CD4-positive, alpha-beta T cell treated with Interleukin-15 for 4 hours (primary cell): ENCODE measurements around the gene SCN2B.
"Not testable (repeated sequence)": the region's sequence is repeated elsewhere in the genome, so short reads cannot be mapped to it uniquely, and the experiment has no call there.

ENCODE experiments used
- DNase-seq: peaks from one replicate; pipeline ENCODE4 v3.0.0-alpha.2; 2020; ENCODE audit warnings: low spot score

Gene SCN2B

DNA sequence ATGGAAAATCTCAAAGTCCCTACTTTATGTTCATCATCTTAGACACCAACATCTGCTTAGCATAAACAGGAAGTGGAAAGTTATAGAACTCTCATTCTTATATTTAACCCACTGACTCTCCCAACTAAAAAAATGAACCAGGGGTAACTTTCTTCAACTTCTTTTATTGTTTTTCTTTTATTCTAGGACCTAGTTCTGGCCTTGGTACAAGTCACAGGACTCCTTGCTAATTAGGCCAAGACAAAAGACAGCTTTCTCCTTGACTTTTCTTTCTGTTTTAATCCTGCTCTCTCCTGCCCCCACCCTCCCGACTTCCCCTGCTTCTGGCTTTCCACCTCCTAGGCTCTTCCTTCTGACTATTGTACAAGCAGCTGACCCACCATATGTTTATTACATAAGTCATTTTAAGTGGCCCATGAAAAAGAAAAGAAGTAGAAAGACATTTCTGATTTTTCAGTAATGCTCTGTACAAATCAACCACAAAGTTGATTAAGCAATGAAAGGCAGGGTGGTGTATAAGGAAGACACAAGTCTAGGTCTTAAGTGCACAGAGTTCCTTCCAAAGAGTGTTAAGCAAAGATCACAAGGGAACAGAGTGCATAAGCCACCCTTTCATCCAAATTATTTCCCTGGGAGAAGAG lies 30.1 kb upstream of the SCN2B start:
- no peak for DNase-seq

DNA sequence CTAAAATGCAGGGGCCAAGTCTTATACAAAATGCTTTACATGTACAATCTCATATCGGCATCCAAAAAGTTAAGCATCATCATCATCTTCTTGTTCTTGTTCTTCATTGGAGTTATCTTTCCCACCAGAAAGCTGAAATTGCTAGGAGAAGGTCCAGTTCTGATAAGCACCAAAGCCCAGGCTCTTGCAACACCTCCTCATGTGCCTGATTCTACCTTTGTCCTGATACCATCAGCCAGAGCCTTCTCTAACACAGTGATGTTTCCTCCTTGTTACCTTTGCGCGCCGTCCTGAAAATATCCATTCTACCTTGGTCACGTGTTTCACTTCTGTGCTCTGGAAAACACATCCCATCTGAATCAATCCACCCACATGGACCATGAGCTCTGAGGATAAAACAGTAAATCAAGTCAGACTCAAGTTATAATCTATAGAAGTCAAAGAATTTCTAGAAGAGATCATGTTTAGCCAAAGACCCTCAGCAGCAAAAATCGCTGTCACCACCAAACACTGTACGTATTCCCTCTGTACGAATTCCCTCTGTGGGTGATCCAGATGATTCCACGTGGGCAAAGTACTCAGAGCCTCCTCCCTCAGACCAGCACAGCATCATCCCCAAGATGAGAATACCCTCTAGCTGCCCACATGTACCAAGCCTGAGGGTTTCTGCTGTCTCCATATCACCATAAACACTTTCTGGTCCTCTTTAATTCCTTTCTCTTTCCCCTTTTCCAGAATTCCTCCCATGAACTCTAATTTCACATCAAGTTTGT lies 29.4 kb upstream of the SCN2B start:
- no peak for DNase-seq

DNA sequence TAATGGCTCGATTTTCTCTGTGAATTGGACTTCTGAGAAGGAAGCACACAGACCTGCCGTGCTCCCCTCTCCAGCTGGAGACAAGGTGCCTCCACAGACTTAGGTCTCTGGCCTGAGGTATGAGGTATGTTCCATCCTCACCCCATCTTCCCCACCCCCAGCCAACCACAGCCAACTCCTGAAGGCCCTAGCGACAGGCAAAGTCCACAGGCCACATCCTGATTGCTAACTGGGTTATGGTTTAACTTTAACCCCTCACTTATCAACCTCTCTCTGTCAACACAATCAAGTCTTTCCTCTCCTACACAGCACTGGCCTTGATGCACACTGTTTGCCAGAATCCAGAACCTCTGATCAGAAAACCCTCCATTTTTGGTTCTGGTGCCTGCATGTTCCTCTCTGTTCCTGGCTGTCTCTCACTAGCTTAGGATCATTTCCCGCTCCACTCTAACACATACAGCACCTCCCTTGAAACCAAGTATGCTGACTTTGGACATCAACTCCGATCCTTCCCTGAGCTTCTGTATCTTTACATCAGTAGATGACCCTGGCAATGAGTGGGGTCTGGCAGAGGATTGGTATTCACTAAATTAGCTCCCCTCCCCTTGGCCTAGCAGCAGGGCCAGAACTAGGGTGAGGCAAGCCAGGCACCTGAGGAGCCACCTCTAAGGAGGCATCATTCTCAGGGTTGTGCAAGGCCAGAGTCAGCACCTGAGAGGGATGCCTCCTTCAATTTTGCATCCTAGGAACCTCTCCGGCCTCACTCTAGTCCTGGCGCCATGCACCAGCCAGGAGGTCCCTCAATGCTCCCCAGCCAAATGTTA lies 26.4 kb upstream of the SCN2B start:
- DNase-seq: peak; percentile 57

GRCh38 chr11:118201966-118202365 lies 25.5 kb upstream of the SCN2B start:
- DNase-seq: no peak

GRCh38 chr11:118200901-118201680 lies 24.7 kb upstream of the SCN2B start:
- DNase-seq: peak; percentile 54

- no peak for DNase-seq
Measured at GRCh38 chr11:118200497-118200896, 24.1 kb upstream of the SCN2B start.

- DNase-seq: no peak
Measured at GRCh38 chr11:118199135-118199534, 22.7 kb upstream of the SCN2B start.

DNA sequence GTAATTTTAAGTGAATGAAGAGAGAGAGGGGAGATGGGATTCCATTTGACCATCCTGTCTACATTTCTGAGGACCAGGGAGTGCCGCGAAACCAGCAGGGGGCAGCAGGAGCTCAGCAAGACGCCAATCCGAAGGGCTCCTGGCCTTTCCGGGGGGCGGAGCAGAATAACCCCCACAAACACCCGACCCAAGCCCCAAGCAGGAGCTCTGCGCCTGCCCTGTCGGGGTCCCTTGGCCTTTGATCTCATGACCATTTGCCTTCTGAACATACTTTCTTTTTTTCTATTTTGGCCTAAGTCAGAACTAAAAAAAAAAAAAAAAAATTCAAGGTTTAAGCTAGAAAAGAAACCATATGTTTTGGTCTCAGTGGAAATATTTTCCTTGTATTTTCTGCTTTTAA lies 21.9 kb upstream of the SCN2B start:
- peak; percentile 80 for DNase-seq

GRCh38 chr11:118194835-118195627 lies 18.6 kb upstream of the SCN2B start:
- no peak for DNase-seq

DNA sequence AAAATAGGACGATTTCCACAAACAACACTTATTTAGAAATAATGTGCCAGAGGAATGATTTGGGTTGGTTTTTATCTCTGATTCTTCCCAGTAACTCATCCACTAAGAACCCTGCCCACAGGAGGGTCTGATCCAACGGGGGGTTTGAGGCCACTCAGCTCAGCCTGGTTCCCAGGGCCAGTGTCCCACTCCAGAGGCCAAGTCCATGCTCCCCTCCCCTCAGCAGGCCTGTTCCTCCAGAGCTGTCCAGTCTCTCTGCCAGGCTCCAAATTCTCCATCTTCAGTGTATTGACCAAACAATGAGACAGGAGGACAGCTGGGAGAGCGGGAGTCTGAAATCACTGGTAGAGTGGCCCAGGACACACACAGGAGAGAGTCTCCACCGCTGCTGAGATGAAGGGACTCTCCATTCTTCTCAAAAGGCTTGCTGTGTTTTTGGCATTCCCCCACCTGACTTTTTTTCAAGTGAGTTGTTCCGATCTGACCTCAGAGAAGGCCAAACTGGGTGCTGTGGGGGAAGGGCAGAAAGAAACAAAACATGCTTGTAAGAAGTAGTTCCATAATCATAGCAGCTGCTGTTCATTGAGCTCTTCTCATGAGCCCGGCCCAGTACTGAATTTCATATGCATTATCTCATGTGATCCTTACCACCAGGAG lies 17.6 kb upstream of the SCN2B start:
- no peak for DNase-seq

GRCh38 chr11:118192817-118193216 lies 16.4 kb upstream of the SCN2B start:
- not testable (repeated sequence) for DNase-seq

- not testable (repeated sequence) for DNase-seq
Measured at GRCh38 chr11:118190942-118191506, 14.6 kb upstream of the SCN2B start.

DNA sequence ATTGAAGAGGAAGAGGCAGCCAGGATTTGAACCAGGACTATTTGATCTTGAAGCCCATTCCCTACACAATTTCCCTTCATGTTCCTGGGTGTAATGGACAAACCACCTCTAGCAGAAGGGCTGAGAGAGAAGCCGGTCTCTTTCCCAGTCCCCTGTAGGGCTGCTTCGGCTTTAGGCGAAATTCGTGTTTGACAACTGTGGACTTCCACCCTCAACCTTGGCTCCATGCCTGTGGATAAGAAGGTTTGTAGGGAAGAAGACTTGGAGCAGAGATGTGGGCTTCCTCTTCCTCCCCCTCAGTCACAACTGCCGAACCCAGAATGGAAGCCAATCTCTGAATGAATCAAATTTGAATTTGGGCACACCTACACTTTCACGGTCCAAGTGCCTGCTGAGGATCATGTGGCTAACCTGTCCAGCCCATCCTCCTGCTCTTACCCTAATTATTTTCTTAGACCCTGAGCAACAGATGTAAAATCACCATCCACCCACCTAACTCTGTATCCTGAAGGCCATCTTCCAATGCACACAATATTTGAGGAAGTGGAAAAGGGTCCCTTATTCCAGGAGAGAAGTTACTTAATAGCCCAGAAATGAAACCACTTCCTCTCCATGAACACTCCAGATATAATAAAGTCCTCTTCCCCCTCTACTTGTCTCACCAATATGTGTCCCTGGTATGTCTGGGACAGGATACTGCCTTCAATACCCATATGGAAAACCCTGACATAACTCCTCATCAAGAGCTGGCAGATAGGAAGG lies 10.1 kb upstream of the SCN2B start:
- DNase-seq: no peak

- DNase-seq: no peak
Measured at GRCh38 chr11:118184784-118185579, 8.5 kb upstream of the SCN2B start.

- DNase-seq: not testable (repeated sequence)
Measured at GRCh38 chr11:118183691-118184090, 7.3 kb upstream of the SCN2B start.

GRCh38 chr11:118180300-118180703 lies 3.9 kb upstream of the SCN2B start:
- no peak for DNase-seq

GRCh38 chr11:118176778-118177134 lies 317 bp upstream of the SCN2B start:
- no peak for DNase-seq

- DNase-seq: no peak
Measured at GRCh38 chr11:118175031-118175992, 1.1 kb downstream of the SCN2B start.
